NK-92 (cell line): ENCODE results near the gene CCZ1.
"Not testable (repeated sequence)": the region's sequence is repeated elsewhere in the genome, so short reads cannot be mapped to it uniquely, and the experiment has no call there.

ENCODE experiments used
- DNase-seq: peaks from one replicate; lab custom pipeline; 2025; ENCODE audit not compliant: unreplicated experiment; lab: John Stamatoyannopoulos, UW

The CCZ1 gene

GRCh38 chr7:5904726-5905125 is 6.2 kb downstream of the CCZ1 start:
- DNase-seq = not testable (repeated sequence)

DNA sequence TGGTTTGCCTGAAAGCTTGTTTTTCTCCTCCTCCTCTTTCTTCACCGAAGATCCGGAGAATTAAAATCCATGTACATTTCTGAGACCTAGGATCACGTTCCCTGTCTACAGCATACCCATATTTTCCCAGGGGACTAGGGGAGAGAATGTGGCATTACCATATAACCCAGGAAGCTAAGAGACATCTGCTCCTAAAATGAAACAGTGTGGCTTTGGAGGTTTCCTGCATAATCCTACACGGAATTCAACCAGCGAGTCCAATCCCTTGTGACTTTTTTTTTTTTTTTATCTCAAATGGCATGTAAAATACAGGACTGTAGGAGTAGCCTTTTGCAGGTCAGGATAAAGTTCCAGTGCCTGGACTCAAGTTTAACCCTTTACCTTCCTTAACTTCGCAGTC is 10.3 kb downstream of the CCZ1 start:
- DNase-seq = not testable (repeated sequence)

- not testable (repeated sequence) for DNase-seq
These were observed 18.0 kb downstream of the CCZ1 start for GRCh38 chr7:5916529-5916928.

GRCh38 chr7:5924180-5924579 is 25.6 kb downstream of the CCZ1 start:
- DNase-seq = not testable (repeated sequence)

DNA sequence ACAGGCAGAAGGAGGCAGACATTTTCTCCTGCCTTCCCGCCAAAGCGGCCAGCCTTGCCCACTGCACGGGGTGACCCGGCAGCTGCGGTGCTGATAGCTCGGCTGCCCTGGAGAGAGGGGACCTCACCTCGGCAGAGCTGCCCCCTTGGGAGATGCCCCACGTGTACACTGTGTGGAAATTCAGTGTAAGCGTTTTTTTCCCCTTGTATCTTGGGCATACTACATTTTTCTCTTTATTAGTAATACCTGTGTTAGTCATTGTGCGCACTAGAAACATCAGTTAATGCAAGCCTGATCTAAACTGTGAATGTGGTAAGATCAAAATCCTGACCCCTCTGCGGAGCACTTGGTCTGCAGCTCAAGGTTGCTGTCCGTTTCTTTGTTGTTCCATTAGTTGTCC is 26.1 kb downstream of the CCZ1 start:
- not testable (repeated sequence) for DNase-seq

DNA sequence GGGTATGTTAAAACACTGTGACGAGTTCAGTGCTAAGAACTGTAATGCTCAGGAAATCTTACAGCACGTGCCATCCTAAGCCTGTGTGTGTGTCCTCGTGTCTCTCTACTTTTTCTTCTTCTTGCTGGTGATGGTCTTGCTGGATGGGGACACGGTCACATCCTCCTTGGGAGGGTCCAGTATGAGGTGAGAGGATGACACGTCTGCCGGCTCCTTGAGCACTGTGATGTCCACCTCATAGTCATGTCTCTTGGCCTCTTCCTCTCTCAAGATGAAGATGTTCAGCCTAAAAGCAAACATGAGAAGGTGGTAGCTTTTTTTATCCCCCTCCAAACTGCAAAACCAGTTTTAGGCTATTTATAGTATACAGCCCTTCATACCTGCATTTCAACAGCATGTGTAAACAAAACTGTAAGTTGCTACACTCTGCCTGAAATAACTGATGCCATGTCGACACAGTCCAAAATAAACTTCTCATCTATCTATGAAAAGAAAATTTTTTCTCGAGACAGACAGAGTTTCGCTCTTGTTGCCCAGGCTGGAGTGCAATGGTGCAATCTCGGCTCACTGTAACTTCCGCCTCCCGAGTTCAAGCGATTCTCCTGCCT is 27.8 kb downstream of the CCZ1 start:
- not testable (repeated sequence) for DNase-seq

GRCh38 chr7:5930290-5930689 is 31.8 kb downstream of the CCZ1 start:
- not testable (repeated sequence) for DNase-seq

DNA sequence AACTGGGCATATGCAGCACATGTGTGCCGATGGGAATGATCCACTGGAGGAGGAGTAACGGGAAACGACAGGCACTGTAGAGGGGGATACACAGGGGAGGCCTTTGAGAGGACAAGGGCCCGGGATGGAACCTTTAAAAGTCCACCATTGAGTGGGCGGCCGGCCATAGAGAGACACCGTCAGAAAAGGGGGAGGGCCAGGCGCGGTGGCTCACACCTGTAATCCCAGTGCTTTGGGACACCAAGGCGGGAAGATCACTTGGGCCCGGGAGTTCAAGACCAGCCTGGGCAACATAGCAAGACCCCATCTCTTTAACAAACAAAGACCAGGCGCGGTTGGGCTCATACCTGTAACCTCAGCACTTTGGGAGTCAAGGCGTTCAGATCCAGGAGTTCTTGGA is 32.7 kb downstream of the CCZ1 start:
- DNase-seq = not testable (repeated sequence)

DNA sequence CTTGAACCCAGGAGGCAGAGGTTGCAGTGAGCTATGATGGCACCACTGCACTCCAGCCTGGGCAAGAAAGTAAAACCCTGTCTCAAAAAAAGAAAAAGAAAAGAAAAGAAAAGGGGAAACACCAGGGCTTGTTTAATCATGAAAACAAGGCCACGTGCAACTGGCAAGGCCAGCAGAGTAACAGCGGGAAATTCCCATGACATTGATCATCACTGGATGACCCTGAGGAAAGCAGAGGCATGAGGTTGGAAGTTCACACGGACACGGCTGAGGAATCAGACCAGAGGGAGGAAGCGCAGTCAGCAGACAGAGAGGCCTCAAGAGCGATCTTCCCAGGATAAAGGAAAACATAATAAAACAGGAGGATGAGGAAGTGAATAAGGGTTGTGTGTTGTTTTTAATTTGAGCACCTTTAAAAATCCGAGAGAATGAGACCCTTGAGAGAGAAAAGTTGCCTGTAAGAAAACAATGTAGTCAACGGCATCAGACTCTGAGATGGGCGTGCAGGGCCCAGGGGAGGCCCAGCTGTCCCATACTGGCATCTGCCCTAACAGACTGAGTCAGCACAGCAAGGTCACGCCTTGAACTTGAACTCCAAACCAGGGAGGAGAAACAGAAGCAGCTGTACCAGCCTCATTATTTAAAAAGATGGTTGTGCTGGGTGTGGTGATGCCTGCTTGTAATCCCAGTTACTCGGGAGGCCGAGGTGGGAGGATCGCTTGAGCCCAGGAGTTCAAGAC is 33.5 kb downstream of the CCZ1 start:
- DNase-seq = not testable (repeated sequence)

DNA sequence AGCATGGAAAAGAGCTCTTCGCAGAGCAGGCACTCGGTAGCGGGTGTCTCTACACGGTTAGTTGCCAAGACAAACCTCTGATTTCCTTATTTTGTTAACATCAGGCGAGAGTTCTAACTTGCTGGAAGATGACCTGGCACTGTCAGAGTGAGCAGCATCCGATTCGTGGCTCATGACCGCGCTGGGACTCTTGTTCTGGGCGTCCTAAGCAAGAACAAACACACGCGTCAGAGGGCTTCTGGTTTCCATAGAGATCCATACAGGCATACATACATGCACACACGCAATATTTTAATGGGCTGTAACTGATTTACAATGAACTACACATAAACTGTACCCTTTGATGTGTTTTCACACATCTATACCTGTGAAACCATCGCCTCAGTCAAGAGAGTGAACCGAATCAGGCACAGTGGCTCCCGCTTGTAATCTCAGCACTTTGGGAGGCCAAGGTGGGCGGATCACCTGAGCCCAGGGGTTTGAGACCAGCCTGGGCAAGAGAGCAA is 36.5 kb downstream of the CCZ1 start:
- not testable (repeated sequence) for DNase-seq

DNA sequence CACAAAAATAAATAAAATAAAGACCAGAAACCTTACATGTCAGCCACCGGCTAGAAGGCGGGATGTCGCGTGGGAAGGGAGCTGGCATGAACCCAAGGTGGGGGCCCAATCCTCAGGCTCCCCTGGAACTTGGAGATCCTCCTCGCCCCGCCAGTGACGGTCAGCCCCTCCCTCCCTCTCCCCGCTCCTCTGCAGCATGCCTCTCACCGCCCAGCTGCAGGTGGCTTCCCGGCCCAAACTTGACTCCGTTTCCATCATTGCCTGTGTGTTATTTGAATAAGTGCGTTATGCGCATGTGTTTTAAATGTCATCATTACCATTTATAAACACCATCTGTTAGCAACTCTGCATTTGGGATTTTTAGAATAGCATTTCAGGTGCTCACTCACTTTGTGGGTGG is 64.7 kb downstream of the CCZ1 start:
- DNase-seq = not testable (repeated sequence)

DNA sequence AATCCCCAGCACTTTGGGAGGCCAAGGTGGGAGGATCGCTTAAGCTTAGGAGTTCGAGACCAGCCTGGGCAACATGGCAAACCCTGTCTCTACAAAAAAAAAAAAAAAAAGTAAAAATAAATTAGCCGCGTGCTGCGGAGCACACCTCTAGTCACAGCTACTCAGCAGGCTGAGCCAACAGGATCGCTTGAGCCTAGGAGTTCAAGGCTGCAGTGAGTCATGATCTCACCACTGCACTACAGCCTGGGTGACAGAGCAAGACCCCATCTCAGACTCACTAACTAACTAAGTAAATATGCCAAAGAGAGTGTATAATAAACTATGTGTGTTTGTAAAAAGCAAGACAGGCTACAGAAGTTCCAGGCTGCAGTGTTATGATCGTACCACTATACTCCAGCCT is 65.3 kb downstream of the CCZ1 start:
- DNase-seq = not testable (repeated sequence)

DNA sequence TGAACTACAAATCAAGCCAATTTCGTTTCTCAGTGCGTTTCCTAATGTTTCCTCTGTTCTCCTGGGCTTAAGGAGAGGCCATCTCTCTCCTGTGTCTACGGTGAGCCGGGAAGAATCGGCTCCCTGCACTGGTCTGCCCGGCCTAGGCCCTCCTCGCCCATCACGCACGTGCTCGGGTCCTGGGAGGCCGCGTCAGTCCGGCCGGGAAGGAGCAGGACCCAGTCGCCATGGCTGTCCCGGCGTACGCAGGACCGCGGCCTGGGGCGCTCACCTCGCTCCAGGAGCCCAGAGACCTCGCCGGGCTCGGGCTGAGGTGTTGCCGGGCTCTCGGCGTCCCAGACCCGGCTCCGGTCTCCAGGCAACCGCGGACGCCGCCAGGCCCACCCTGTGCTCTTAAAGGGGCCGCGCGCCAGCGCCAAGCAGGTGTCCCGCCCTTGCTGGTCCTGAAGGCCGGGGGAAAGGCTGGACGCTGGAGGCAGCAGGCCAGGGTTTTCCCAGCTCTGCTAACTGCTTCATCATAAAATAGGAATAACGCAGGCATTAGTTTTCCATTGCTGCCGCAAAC is 71.9 kb downstream of the CCZ1 start, which contains the start of gene RSPH10B:
Gene RSPH10B, minus strand, starts transcription at position 343 of the 565 bp plus-strand sequence. CDS start 3,573 bp downstream, outside the sequence.
- DNase-seq = not testable (repeated sequence)

GRCh38 chr7:5973580-5973979 is 75.0 kb downstream of the CCZ1 start:
- DNase-seq = not testable (repeated sequence)
